Nephron progenitor cell (in vitro differentiated cells): ENCODE measurements around the gene ILF2.
A peak's percentile ranks its signal among the peaks of the same experiment; 100 is the strongest.

Experiments used
- DNase-seq: peaks from one replicate; pipeline ENCODE4 v3.0.0; 2021
- H3K27ac Mint-ChIP-seq: 2 replicates; pipeline ENCODE4 v1.8.0; 2021; ENCODE audit warnings: mild to moderate bottlenecking, moderate library complexity, mixed read lengths
- H3K27me3 Mint-ChIP-seq: 2 replicates; pipeline ENCODE4 v1.8.0; 2021; ENCODE audit warnings: mild to moderate bottlenecking, low read depth, mixed read lengths; ENCODE audit not compliant: poor library complexity
- H3K36me3 Mint-ChIP-seq: 2 replicates; pipeline ENCODE4 v1.8.0; 2021; ENCODE audit warnings: low read depth, mixed read lengths
- H3K4me1 Mint-ChIP-seq: 2 replicates; pipeline ENCODE4 v1.8.0; 2021; ENCODE audit warnings: mixed read lengths
- H3K4me3 Mint-ChIP-seq: 2 replicates; pipeline ENCODE4 v1.8.0; 2021; ENCODE audit warnings: mild to moderate bottlenecking, moderate library complexity, mixed read lengths
- H3K9me3 Mint-ChIP-seq: 2 replicates; pipeline ENCODE4 v1.8.0; 2021; ENCODE audit warnings: mild to moderate bottlenecking, moderate library complexity, mixed read lengths
- CTCF ChIP-seq: fragments of 200-600 bp; sonication (generic); IDR thresholded peaks from 2 replicates; pipeline ENCODE4 v1.5.0; 2021; ENCODE audit warnings: antibody characterized with exemption

The ILF2 gene

GRCh38 chr1:153688736-153689328 is 18.0 kb upstream of the ILF2 start:
- DNase-seq: no peak
- Mint-ChIP-seq H3K4me3 (no peak overlapping the region), H3K4me1 (peaks cover 62% of the 10 kb centered on the region), H3K27ac (no peak overlapping the region), H3K9me3 (no peaks in the 10 kb centered on the region), H3K27me3 (peaks cover 8% of the 10 kb centered on the region), H3K36me3 (no peaks in the 10 kb centered on the region)
- TF ChIP-seq CTCF: no peak

- no peaks in the 10 kb centered on the region for H3K36me3 Mint-ChIP-seq
- H3K4me3 Mint-ChIP-seq: no peak overlapping the region
- no peak overlapping the region for H3K27ac Mint-ChIP-seq
- peaks cover 7% of the 10 kb centered on the region for H3K27me3 Mint-ChIP-seq
- no peaks in the 10 kb centered on the region for H3K9me3 Mint-ChIP-seq
- TF ChIP-seq CTCF: no peak
- peaks cover 60% of the 10 kb centered on the region for H3K4me1 Mint-ChIP-seq
- no peak for DNase-seq
These were observed 17.5 kb upstream of the ILF2 start for GRCh38 chr1:153688276-153688675.

- H3K4me1 Mint-ChIP-seq: peaks cover 60% of the 10 kb centered on the region
- no peak overlapping the region for H3K27ac Mint-ChIP-seq
- no peak for DNase-seq
- no peak for TF ChIP-seq CTCF
- no peaks in the 10 kb centered on the region for H3K9me3 Mint-ChIP-seq
- H3K36me3 Mint-ChIP-seq: no peaks in the 10 kb centered on the region
- H3K27me3 Mint-ChIP-seq: peaks cover 10% of the 10 kb centered on the region
- H3K4me3 Mint-ChIP-seq: no peak overlapping the region
These were observed 16.7 kb upstream of the ILF2 start for GRCh38 chr1:153687346-153688125.

GRCh38 chr1:153685544-153686340 is 14.9 kb upstream of the ILF2 start:
- TF ChIP-seq CTCF: no peak
- no peaks in the 10 kb centered on the region for H3K9me3 Mint-ChIP-seq
- peaks cover 50% of the 10 kb centered on the region for H3K4me1 Mint-ChIP-seq
- no peaks in the 10 kb centered on the region for H3K36me3 Mint-ChIP-seq
- DNase-seq: no peak
- no peak overlapping the region for H3K4me3 Mint-ChIP-seq
- peak overlapping the region; percentile 97 for H3K27ac Mint-ChIP-seq
- H3K27me3 Mint-ChIP-seq: peaks cover 28% of the 10 kb centered on the region

GRCh38 chr1:153684892-153685291 is 14.1 kb upstream of the ILF2 start:
- no peaks in the 10 kb centered on the region for H3K36me3 Mint-ChIP-seq
- DNase-seq: no peak
- H3K27me3 Mint-ChIP-seq: peaks cover 36% of the 10 kb centered on the region
- peak overlapping the region; percentile 44 for H3K27ac Mint-ChIP-seq
- no peaks in the 10 kb centered on the region for H3K9me3 Mint-ChIP-seq
- no peak for TF ChIP-seq CTCF
- H3K4me3 Mint-ChIP-seq: no peak overlapping the region
- H3K4me1 Mint-ChIP-seq: peaks cover 51% of the 10 kb centered on the region
